HepG2 (cell line): ENCODE data around the gene BBS4.

Experiments used
- ATF1 ChIP-seq: IDR thresholded peaks from 2 replicates; pipeline ENCODE4 v1.6.1; 2016; ENCODE audit warnings: mild to moderate bottlenecking, control low read depth
- CC2D1A ChIP-seq: sonication (generic); formaldehyde crosslinking; IDR thresholded peaks from 2 replicates; pipeline ENCODE4 v1.8.1; 2023; ENCODE audit warnings: mild to moderate bottlenecking, missing genetic modification reagents
- HOXA7 ChIP-seq: sonication (generic); formaldehyde crosslinking; IDR thresholded peaks from 2 replicates; pipeline ENCODE4 v1.8.1; 2022; ENCODE audit warnings: mild to moderate bottlenecking, missing genetic modification reagents, moderate library complexity
- HOXA9 ChIP-seq: sonication (generic); formaldehyde crosslinking; IDR thresholded peaks from 2 replicates; pipeline ENCODE4 v1.8.1; 2022; ENCODE audit warnings: missing genetic modification reagents, mild to moderate bottlenecking, moderate library complexity, borderline replicate concordance
- JARID2 ChIP-seq: sonication (generic); formaldehyde crosslinking; IDR thresholded peaks from 2 replicates; pipeline ENCODE4 v1.8.1; 2023; ENCODE audit warnings: missing genetic modification reagents, inconsistent platforms; ENCODE audit not compliant: insufficient replicate concordance
- MED8 ChIP-seq: sonication (generic); formaldehyde crosslinking; IDR thresholded peaks from 2 replicates; pipeline ENCODE4 v1.8.1; 2023; ENCODE audit warnings: mild to moderate bottlenecking, missing genetic modification reagents; ENCODE audit not compliant: insufficient replicate concordance
- MXI1 ChIP-seq: IDR thresholded peaks from 3 replicates; pipeline ENCODE4 v1.6.1; 2012; ENCODE audit warnings: low read depth, low read length, inconsistent platforms, borderline replicate concordance
- NFRKB ChIP-seq: fragments of 450-650 bp; IDR thresholded peaks from 2 replicates; pipeline ENCODE4 v1.6.1; 2017
- PCBP1 ChIP-seq: fragments of 200-400 bp; formaldehyde crosslinking; IDR thresholded peaks from 2 replicates; pipeline ENCODE4 v1.6.1; 2017; ENCODE audit warnings: mild to moderate bottlenecking, low read depth, low read length, borderline replicate concordance
- PRPF4 ChIP-seq: fragments of 200-400 bp; formaldehyde crosslinking; IDR thresholded peaks from 2 replicates; pipeline ENCODE4 v1.6.1; 2016; ENCODE audit warnings: low read length, low read depth; ENCODE audit not compliant: poor library complexity, severe bottlenecking
- RELA ChIP-seq: sonication (generic); formaldehyde crosslinking; IDR thresholded peaks from 2 replicates; pipeline ENCODE4 v1.4.0; 2020; ENCODE audit warnings: missing genetic modification reagents
- SMAD3 ChIP-seq: sonication (generic); formaldehyde crosslinking; IDR thresholded peaks from 2 replicates; pipeline ENCODE4 v1.4.0; 2020; ENCODE audit warnings: missing genetic modification reagents
- TF ChIP-seq, protein P1 (sequence below): sonication (generic); formaldehyde crosslinking; IDR thresholded peaks from 2 replicates; pipeline ENCODE4 v1.5.0; 2020; ENCODE audit warnings: mild to moderate bottlenecking, missing genetic modification reagents, moderate library complexity

DNA sequence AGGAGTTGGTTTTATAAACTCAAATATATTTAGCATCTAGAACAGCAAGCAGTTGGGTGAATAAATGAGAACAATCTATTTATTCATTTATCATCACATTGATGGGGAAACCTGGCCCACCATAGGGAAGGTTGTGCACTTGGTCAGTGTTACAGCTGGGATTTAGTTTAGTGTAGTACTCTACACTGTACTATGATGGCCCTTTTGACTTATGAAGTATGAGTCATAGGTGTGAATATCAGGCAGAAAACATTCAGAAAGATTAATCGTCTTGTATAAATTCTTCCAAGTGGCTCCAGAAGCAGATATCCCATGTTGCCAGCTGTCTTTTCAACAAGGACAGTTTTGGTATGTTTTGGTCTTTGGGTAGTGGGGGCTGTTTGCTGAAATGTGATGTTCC lies 38.0 kb downstream of the BBS4 start:
- no peak for TF ChIP-seq HOXA7 (CRISPR knock-in tag)
- no peak for TF ChIP-seq MXI1
- TF ChIP-seq PCBP1 = no peak
- TF ChIP-seq PRPF4 = no peak
- TF ChIP-seq NFRKB = no peak
- TF ChIP-seq JARID2 (CRISPR knock-in tag) = no peak
- no peak for TF ChIP-seq CC2D1A
- TF ChIP-seq ATF1 (CRISPR knock-in tag) = no peak
- TF ChIP-seq, protein P1, sequence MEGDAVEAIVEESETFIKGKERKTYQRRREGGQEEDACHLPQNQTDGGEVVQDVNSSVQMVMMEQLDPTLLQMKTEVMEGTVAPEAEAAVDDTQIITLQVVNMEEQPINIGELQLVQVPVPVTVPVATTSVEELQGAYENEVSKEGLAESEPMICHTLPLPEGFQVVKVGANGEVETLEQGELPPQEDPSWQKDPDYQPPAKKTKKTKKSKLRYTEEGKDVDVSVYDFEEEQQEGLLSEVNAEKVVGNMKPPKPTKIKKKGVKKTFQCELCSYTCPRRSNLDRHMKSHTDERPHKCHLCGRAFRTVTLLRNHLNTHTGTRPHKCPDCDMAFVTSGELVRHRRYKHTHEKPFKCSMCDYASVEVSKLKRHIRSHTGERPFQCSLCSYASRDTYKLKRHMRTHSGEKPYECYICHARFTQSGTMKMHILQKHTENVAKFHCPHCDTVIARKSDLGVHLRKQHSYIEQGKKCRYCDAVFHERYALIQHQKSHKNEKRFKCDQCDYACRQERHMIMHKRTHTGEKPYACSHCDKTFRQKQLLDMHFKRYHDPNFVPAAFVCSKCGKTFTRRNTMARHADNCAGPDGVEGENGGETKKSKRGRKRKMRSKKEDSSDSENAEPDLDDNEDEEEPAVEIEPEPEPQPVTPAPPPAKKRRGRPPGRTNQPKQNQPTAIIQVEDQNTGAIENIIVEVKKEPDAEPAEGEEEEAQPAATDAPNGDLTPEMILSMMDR = no peak
- no peak for TF ChIP-seq MED8
- TF ChIP-seq HOXA9 (CRISPR knock-in tag) = no peak
- no peak for TF ChIP-seq RELA (CRISPR knock-in tag)
- TF ChIP-seq SMAD3 (CRISPR knock-in tag) = no peak
